ENCODE data around the gene CD63. TPM values are rescaled to one million over a fixed set of nuclear protein-coding genes. Genes with fewer than 3 reads are reported as not detected.

Gene CD63
- total and polyA plus RNA-seq, 9 of the 15 experiments (the other 6 are each of a cell fraction or from before 2014, with no cell fraction given): 313 to 735 (median 433) TPM

GRCh38 chr12:55742719-55743405, 14.1 kb upstream of the CD63 start, which contains the start of gene GDF11 (continued):
- TF ChIP-seq ZNF407 (IDR thresholded peaks at IDR 0.05; ENCODE audit: low read depth) (peak; percentile 57; the same call in 1 of the 2 replicates), E2F4 (CRISPR knock-in tag; IDR thresholded peaks at IDR 0.05; ENCODE audit: low read depth) (no peak), NFATC3 (IDR thresholded peaks at IDR 0.05) (peak; percentile 75; the same call in 1 of the 2 replicates), KDM1A (IDR thresholded peaks at IDR 0.05) (peak in 1 of 2 experiments; percentile 73; a peak in 3 of 4 replicates), CBFA2T3 (IDR thresholded peaks at IDR 0.05) (peak; percentile 61; the same call in 1 of the 2 replicates), SNIP1 (IDR thresholded peaks at IDR 0.05; ENCODE audit: low read depth) (peak; percentile 63; the same call in 1 of the 2 replicates), PHB2 (IDR thresholded peaks at IDR 0.05; ENCODE audit: low read depth) (peak; percentile 74), GATAD2A (IDR thresholded peaks at IDR 0.05) (peak; percentile 96), DEAF1 (CRISPR knock-in tag; IDR thresholded peaks at IDR 0.05) (peak; percentile 26; the same call in 1 of the 2 replicates), MYC (IDR thresholded peaks at IDR 0.05; ENCODE audit: low read depth, low read length) (peak; percentile 54; the same call in 1 of the 2 replicates), MYC (CRISPR knock-in tag; IDR thresholded peaks at IDR 0.05; ENCODE audit: borderline replicate concordance, low read depth) (no peak), LEF1 (IDR thresholded peaks at IDR 0.05) (peak; percentile 59; the same call in 1 of the 2 replicates), ZBTB2 (IDR thresholded peaks at IDR 0.05) (peak; percentile 89), CSDE1 (IDR thresholded peaks at IDR 0.05) (peak in 1 of 2 experiments; percentile 78; a peak in 3 of 4 replicates), KHSRP (IDR thresholded peaks at IDR 0.05) (0 out of 2 replicates have a peak, but pooled peaks have one; percentile 41)

Data from K562 (cell line).